ENCODE results near the gene MCM3. TPM values are rescaled to one million over a fixed set of nuclear protein-coding genes. Genes with fewer than 3 reads are reported as not detected.

The MCM3 gene
- polyA plus RNA-seq, 1 donor (not counting 4 experiments of a cell fraction or from before 2014, with no cell fraction given) = 60.9 TPM

DNA sequence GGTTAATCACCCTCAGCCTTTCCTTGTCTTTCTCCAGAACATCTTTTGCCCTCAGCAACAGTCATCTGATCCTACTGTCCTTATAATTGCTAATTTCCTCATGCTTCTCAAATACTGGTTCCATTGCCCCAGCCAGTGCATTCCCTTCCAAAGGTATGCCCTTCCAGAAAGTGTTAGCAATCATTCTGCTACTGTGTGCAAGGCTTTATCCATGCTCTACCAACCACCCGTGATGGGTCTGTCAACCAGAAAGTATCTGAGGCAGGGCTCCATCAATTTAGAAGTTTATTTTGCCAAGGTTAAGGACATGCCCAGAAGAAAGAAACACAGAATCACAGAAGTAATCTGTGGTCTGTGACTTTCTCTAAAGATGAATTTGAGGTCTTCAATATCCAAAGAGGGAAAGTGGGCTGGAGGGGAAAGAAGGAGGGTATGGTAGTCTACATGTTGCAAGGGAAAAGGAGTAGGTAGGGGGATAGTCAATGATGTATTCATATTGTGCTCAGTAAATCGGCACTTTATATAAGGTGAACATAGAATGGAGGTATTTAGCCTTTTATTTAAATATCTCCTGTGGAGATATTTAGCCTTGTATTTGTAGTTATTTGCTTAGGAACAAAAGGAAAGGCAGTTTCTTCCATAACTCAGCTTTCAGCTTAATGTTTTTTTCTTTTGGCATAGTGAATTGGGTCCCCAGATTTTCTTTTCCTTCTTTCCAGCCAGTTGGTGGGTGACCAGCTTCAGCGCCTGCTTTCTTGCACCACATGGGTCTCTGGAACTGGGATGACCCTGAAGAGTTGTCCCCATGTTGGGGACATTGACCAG lies 42.2 kb upstream of the MCM3 start:
- DNase-seq (ENCODE audit: low read depth, low spot score) (no peak), FAIRE-seq (no peak)
- no peak for TF ChIP-seq EZH2 (IDR thresholded peaks at IDR 0.05; ENCODE audit: low read length)
- Histone ChIP-seq H2AFZ (ENCODE audit: control insufficient read depth, low read length) (no peak overlapping the region), H3K9me1 (ENCODE audit: control insufficient read depth, extremely low read depth, insufficient read depth, low read length) (no peaks in the 10 kb centered on the region), H3K4me1 (ENCODE audit: control insufficient read depth, extremely low read depth, insufficient read depth, low read length) (no peaks in the 10 kb centered on the region), H3K4me3 (ENCODE audit: control insufficient read depth in 2 of 3, extremely low read depth in 1 of 3, insufficient read depth in 2 of 3, low read depth in 1 of 3, low read length in 3 of 3) (no peak overlapping the region), H3K27ac (ENCODE audit: control insufficient read depth, insufficient read depth, low read length) (no peak overlapping the region), H3K9me3 (ENCODE audit: control insufficient read depth, low read depth, low read length) (no peaks in the 10 kb centered on the region), H3K27me3 (ENCODE audit: control insufficient read depth, extremely low read depth, insufficient read depth, low read length) (peaks cover 4% of the 10 kb centered on the region), H3K36me3 (ENCODE audit: control insufficient read depth in 2 of 2, extremely low read depth in 1 of 2, insufficient read depth in 2 of 2, low read length in 2 of 2) (no peaks in the 10 kb centered on the region), H3K9ac (ENCODE audit: control insufficient read depth, extremely low read depth, insufficient read depth, low read length) (no peak overlapping the region), H3K79me2 (ENCODE audit: control insufficient read depth, insufficient read depth, low read length) (no peaks in the 10 kb centered on the region), H3K4me2 (ENCODE audit: control insufficient read depth, extremely low read depth, insufficient read depth, low read depth, low read length) (no peak overlapping the region), H4K20me1 (ENCODE audit: control insufficient read depth, extremely low read depth, insufficient read depth, low read length) (no peaks in the 10 kb centered on the region)
- dilution Hi-C loops (cut with MboI; ENCODE audit: extremely low pct_ligation_motif_present, low sequenced_read_pairs) = no loop called here

DNA sequence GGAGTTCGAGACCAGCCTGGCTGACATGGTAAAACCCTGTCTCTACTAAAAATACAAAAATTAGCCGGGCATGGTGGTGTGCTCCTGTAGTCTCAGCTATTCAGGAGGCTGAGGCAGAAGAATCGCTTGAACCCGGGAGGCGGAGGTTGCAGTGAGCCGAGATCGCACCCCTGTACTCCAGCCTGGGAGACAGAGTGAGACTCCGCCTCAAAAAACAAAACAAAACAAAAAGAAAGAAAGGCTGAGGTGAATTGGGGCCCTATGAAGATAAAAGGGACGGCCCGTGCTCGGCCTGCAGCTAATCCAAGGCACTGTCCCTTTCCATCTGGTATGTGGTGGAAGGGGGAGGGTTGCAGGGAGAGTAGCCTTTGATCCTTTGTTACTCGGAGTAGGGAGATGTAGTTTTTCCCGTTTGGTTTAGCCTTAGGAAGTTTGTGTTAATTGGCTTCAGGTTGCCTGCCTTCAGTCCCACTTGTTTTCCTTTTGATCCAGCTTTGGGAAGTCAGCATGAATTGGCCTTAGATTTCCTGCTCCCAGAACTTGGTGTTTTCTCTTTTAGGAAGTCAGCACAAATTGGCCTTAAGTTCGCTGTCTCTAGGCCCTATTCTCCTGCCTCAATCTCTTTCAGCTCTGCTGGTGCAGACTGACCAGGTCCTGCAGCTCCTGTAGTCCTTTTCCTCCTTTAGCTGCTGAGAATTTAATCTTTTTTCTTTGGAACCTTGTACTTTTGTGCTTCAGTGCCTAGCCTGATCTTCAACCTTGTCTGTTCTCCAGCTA lies 41.3 kb upstream of the MCM3 start:
- no peak overlapping the region for H3K9ac ChIP-seq (ENCODE audit: control insufficient read depth, extremely low read depth, insufficient read depth, low read length)
- H3K79me2 ChIP-seq (ENCODE audit: control insufficient read depth, insufficient read depth, low read length) = no peaks in the 10 kb centered on the region
- no peaks in the 10 kb centered on the region for H4K20me1 ChIP-seq (ENCODE audit: control insufficient read depth, extremely low read depth, insufficient read depth, low read length)
- no peak overlapping the region for H3K4me3 ChIP-seq (ENCODE audit: control insufficient read depth in 2 of 3, extremely low read depth in 1 of 3, insufficient read depth in 2 of 3, low read depth in 1 of 3, low read length in 3 of 3)
- dilution Hi-C loops (cut with MboI; ENCODE audit: extremely low pct_ligation_motif_present, low sequenced_read_pairs) = no loop called here
- TF ChIP-seq CTCF (optimal IDR thresholded peaks at IDR 0.05 in 1 of 3, IDR thresholded peaks at IDR 0.05 in 1 of 3, conservative IDR thresholded peaks at IDR 0.05 in 1 of 3; ENCODE audit: extremely low read depth in 1 of 3, insufficient read depth in 2 of 3, low read length in 3 of 3) = no peak
- DNase-seq (ENCODE audit: low read depth, low spot score) = no peak
- no peaks in the 10 kb centered on the region for H3K4me1 ChIP-seq (ENCODE audit: control insufficient read depth, extremely low read depth, insufficient read depth, low read length)
- H3K27ac ChIP-seq (ENCODE audit: control insufficient read depth, insufficient read depth, low read length) = no peak overlapping the region
- no peak overlapping the region for H3K4me2 ChIP-seq (ENCODE audit: control insufficient read depth, extremely low read depth, insufficient read depth, low read depth, low read length)
- H3K36me3 ChIP-seq (ENCODE audit: control insufficient read depth in 2 of 2, extremely low read depth in 1 of 2, insufficient read depth in 2 of 2, low read length in 2 of 2) = no peaks in the 10 kb centered on the region
- no peaks in the 10 kb centered on the region for H3K9me1 ChIP-seq (ENCODE audit: control insufficient read depth, extremely low read depth, insufficient read depth, low read length)
- peaks cover 4% of the 10 kb centered on the region for H3K27me3 ChIP-seq (ENCODE audit: control insufficient read depth, extremely low read depth, insufficient read depth, low read length)
- FAIRE-seq = no peak
- no peak overlapping the region for H2AFZ ChIP-seq (ENCODE audit: control insufficient read depth, low read length)
- H3K9me3 ChIP-seq (ENCODE audit: control insufficient read depth, low read depth, low read length) = no peaks in the 10 kb centered on the region
